Peyer's patch (tissue), 4 donors: Measurements from ENCODE around the gene EEF1B2. TPM values are rescaled to one million over a fixed set of nuclear protein-coding genes. Genes with fewer than 3 reads are reported as not detected.
"Not testable (repeated sequence)": the region's sequence is repeated elsewhere in the genome, so short reads cannot be mapped to it uniquely, and the experiment has no call there.

Experiments
- DNase-seq, 3 donors: peaks; one replicate each; pipeline ENCODE4 v3.0.0-alpha.2; 2017 to 2019
- H3K27ac ChIP-seq, 4 donors: fragments of 200-600 bp; sonication (generic); one replicate each; pipeline ENCODE4 v1.5.1; 2016 to 2019
- H3K27me3 ChIP-seq, 2 donors: fragments of 200-600 bp; sonication (generic); one replicate each; pipeline ENCODE4 v1.5.1; 2019
- H3K36me3 ChIP-seq, 3 donors: fragments of 200-600 bp; sonication (generic); one replicate each; pipeline ENCODE4 v1.5.1; 2016 to 2019
- H3K4me1 ChIP-seq, 4 donors: fragments of 200-600 bp; sonication (generic); one replicate each; pipeline ENCODE4 v1.5.1; 2016 to 2019
- H3K4me3 ChIP-seq, 4 donors: fragments of 200-600 bp; sonication (generic); 1 replicate in 3 of 4; 2 replicates in 1 of 4; pipeline ENCODE4 v1.5.1; 2016 to 2019; ENCODE audit warnings: mild to moderate bottlenecking in 1 of 4
- H3K9me3 ChIP-seq, 4 donors: fragments of 200-600 bp; sonication (generic); one replicate each; pipeline ENCODE4 v1.5.1; 2016 to 2019; ENCODE audit warnings: mild to moderate bottlenecking in 1 of 4
- POLR2A ChIP-seq, 2 donors: fragments of 450-650 bp; IDR thresholded peaks; one replicate each; pipeline ENCODE4 v1.5.1; 2017; ENCODE audit warnings: antibody characterized with exemption in 2 of 2, mild to moderate bottlenecking in 2 of 2, moderate library complexity in 2 of 2
- total RNA-seq, 4 donors: library from RNA; depleted of rRNA; stranded (reverse); fragments of >200 nt; gene quantifications; one replicate each; pipeline ENCODE4 v1.1.0, GENCODE V29; 2016
- TF ChIP-seq, protein P1 (sequence below), 6 experiments: fragments of 450-650 bp in 4 of 6; fragments of 200-600 bp in 2 of 6; sonication (generic) in 1 of 6; IDR thresholded peaks; one replicate each; pipeline ENCODE4 v1.5.1; 2017 to 2019; ENCODE audit warnings: antibody characterized with exemption in 6 of 6, mild to moderate bottlenecking in 3 of 6, moderate library complexity in 1 of 6

EEF1B2 gene
- total RNA-seq, 4 donors from 2014 or later, result 146 to 601 (median 242) TPM

DNA sequence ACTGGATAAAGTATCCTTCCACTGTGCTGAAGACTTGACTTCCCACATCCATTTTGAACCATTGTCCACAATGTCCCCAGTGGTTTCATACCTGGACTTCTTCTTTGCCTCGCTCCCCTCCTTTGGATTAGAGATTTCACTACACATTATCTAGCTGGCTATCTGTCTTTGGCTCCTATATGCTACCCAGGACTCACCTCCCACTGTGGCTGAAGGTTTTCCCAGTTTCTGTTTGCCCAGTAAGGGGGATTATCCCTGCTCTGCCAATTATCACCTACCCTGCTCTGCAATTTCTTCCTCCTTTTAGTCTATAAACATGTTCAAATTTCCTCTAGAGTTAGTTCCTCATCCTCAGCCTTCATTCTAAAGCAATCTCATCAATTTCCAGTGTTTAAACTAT, 9.5 kb upstream of the EEF1B2 start:
- Histone ChIP-seq H3K4me1 (no peaks in the 10 kb centered on the region), H3K9me3 (no peaks in the 10 kb centered on the region), H3K4me3 (no peak overlapping the region), H3K27me3 (no peaks in the 10 kb centered on the region), H3K36me3 (peaks cover 0 to 72% (median 0%) of the 10 kb centered on the region in 3 donors), H3K27ac (no peak overlapping the region)
- TF ChIP-seq, protein P1, sequence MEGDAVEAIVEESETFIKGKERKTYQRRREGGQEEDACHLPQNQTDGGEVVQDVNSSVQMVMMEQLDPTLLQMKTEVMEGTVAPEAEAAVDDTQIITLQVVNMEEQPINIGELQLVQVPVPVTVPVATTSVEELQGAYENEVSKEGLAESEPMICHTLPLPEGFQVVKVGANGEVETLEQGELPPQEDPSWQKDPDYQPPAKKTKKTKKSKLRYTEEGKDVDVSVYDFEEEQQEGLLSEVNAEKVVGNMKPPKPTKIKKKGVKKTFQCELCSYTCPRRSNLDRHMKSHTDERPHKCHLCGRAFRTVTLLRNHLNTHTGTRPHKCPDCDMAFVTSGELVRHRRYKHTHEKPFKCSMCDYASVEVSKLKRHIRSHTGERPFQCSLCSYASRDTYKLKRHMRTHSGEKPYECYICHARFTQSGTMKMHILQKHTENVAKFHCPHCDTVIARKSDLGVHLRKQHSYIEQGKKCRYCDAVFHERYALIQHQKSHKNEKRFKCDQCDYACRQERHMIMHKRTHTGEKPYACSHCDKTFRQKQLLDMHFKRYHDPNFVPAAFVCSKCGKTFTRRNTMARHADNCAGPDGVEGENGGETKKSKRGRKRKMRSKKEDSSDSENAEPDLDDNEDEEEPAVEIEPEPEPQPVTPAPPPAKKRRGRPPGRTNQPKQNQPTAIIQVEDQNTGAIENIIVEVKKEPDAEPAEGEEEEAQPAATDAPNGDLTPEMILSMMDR (IDR thresholded peaks at IDR 0.05), result no peak
- TF ChIP-seq POLR2A (IDR thresholded peaks at IDR 0.05), result no peak
- DNase-seq, result no peak

DNA sequence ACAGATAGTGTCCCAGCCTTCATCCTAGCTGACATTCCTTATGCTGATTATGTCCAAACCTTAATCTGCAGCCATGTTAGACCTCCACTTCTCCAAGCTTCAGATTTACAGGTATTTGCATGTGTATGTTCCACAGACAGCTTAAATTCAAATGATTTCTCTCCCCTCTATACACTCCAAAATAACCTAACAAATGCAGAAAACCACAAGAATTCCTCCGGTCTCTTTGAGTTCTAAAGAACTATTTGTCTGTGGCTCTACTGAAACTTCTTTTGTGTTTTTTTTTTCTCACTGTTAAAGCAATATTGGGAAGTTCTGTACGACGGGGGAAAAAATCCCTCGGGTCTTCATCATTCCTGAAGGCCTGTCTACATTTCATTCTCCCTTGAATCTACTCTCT, 9.1 kb upstream of the EEF1B2 start:
- H3K36me3 ChIP-seq, result peaks cover 0 to 70% (median 0%) of the 10 kb centered on the region in 3 donors
- no peaks in the 10 kb centered on the region for H3K9me3 ChIP-seq
- no peaks in the 10 kb centered on the region for H3K4me1 ChIP-seq
- H3K4me3 ChIP-seq, result no peak overlapping the region
- H3K27ac ChIP-seq, result no peak overlapping the region
- TF ChIP-seq, protein P1 (IDR thresholded peaks at IDR 0.05), result no peak
- no peak for TF ChIP-seq POLR2A (IDR thresholded peaks at IDR 0.05)
- no peak for DNase-seq
- no peaks in the 10 kb centered on the region for H3K27me3 ChIP-seq

DNA sequence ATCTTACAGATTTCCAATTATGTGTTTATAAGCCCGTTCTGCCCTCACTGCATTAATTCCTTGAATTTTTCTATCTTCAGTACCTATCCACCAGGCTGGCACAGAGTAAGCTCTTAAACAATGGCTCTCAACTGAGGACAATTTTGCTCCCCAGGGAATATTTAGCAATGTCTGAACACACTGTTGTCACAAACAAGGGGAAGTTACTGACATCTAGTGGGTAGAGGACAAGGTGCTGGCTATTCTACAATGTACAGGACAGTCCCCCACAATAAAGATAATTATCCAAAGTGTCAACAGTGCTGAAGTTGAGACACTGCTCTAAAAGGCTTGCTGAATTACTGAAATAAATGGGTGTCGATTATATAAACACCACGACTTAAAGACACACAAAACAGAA, 5.5 kb upstream of the EEF1B2 start:
- Histone ChIP-seq H3K27ac (no peak overlapping the region), H3K27me3 (no peaks in the 10 kb centered on the region), H3K9me3 (no peaks in the 10 kb centered on the region), H3K4me1 (peaks cover 0 to 6% (median 0%) of the 10 kb centered on the region in 4 donors), H3K36me3 (peaks cover 0 to 34% (median 0%) of the 10 kb centered on the region in 3 donors), H3K4me3 (no peak overlapping the region)
- DNase-seq, result no peak
- TF ChIP-seq POLR2A (IDR thresholded peaks at IDR 0.05), result no peak
- TF ChIP-seq, protein P1 (IDR thresholded peaks at IDR 0.05), result peak in 2 of 6 experiments; percentile 25 to 32

DNA sequence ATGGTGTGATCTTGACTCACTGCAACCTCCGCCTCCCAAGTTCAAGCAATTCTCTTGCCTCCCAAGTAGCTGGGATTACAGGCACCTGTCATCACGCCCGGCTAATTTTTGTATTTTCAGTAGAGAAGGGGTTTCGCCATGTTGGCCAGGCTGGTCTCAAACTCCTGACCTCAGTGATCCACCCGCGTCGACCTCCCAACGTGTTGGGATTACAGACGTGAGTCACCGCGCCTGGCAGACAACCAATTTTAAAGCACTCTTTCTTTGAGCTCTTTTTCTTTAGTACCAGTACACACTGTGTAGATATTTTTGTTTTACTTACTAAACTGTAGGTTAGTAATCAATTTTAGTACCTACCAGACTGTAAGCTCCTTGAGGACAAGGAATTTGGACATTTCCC, 2.7 kb upstream of the EEF1B2 start:
- H3K27me3 ChIP-seq, H3K4me3 ChIP-seq, H3K9me3 ChIP-seq, DNase-seq, H3K27ac ChIP-seq: not testable (repeated sequence)
- H3K4me1 ChIP-seq, result peaks cover 0 to 23% (median 2%) of the 10 kb centered on the region in 4 donors
- peaks cover 0 to 19% (median 0%) of the 10 kb centered on the region in 3 donors for H3K36me3 ChIP-seq

DNA sequence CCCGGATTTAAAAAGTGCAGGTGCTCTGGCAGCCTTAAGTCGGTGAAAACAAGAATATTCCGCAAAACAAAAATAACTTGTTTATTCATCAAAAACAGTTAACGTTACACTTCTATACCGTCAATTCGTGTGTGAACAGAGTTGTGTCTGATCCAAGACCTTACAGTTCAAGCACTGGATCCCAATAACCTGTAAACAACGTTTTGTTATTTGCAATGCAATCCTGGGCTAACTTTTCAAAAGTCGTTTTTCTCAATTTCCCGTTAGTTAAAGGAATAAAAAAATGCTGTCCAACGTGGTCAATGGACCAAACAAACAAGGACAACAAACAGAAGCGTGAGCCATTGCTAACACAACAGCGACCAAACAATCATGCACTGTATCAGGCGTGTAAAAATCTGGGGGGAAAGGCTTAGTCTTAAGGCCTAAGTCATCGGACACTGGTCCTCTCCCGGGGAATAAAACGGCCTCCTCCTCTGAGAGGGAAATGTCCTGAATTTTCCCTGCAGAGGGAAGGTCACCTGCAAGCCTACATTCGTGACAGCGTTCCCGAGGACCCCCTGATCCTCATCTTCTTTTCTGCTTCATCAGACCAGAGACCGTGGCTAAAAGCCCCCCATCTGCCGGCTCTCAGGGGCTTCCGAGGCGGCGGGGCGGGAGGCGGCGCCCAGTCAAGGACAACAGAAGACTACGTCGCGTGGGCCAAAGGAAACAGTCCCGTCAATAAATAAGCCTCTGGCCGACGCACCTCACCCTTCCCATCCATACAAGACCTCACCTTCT, 941 bp upstream of the EEF1B2 start:
- Histone ChIP-seq H3K27ac (peak overlapping the region; percentile 88 to 95 (median 90)), H3K9me3 (no peaks in the 10 kb centered on the region), H3K4me3 (peak overlapping the region; percentile 69 to 97 (median 80)), H3K27me3 (no peaks in the 10 kb centered on the region), H3K4me1 (peaks cover 0 to 23% (median 2%) of the 10 kb centered on the region in 4 donors), H3K36me3 (peaks cover 0 to 30% (median 0%) of the 10 kb centered on the region in 3 donors)
- no peak for DNase-seq
- TF ChIP-seq, protein P1 (IDR thresholded peaks at IDR 0.05), result no peak
- TF ChIP-seq POLR2A (IDR thresholded peaks at IDR 0.05), result no peak

DNA sequence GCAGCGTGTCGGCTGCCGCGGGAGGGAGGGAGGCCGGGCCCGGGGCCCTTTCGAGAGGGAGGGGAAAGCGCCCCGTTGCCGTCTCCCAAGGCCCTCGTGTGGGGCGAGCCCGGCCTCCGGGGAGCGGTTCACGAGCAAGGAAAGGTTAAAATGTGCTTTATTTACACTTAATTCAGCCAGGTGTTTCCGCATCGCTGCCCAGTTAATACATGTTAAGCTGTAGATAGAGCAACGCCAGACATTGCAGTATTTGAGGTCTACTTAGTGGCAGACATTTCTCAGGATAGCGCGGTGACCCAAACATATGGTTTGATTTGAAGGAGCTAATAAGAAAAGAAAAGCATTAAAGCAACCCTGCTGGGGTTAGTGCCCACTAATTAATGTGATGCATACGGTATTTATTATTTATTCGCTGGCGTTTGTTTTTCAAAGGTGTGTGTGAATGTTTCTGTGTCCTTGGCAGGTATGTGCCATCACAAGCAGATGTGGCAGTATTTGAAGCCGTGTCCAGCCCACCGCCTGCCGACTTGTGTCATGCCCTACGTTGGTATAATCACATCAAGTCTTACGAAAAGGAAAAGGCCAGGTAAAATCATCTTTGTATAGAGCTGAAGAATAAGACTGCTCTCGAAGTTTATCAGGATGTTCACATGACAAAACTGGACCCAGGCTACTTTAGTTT, 571 bp downstream of the EEF1B2 start:
- H3K4me3 ChIP-seq, result peak overlapping the region; percentile 69 to 97 (median 80)
- H3K36me3 ChIP-seq, result peaks cover 0 to 31% (median 0%) of the 10 kb centered on the region in 3 donors
- no peak for TF ChIP-seq POLR2A (IDR thresholded peaks at IDR 0.05)
- no peaks in the 10 kb centered on the region for H3K9me3 ChIP-seq
- H3K27me3 ChIP-seq, result no peaks in the 10 kb centered on the region
- H3K27ac ChIP-seq, result peak overlapping the region; percentile 88 to 95 (median 90)
- peaks cover 0 to 23% (median 2%) of the 10 kb centered on the region in 4 donors for H3K4me1 ChIP-seq
- DNase-seq, result no peak
